Measurements from ENCODE around the gene CACNA2D4. TPM values are rescaled to one million over a fixed set of nuclear protein-coding genes. Genes with fewer than 3 reads are reported as not detected.

The CACNA2D4 gene
- total and polyA plus RNA-seq, 2 of the 13 experiments (the other 11 are each of a cell fraction or from before 2014, with no cell fraction given) = 14.2 to 136 TPM

GRCh38 chr12:1936406-1937320, 18.2 kb upstream of the CACNA2D4 start:
- no peak for DNase-seq (ENCODE audit: low spot score)
- ATAC-seq = no peak
- no peak overlapping the region for H2AFZ ChIP-seq (ENCODE audit: low read length)
- in situ Hi-C loops (cut with HindIII; ENCODE audit: extremely low pct_ligation_motif_present, low pct_unique_long_range_greater_than_20kb) = loop anchor here (5.0 kb wide), 2 partner anchors 144 to 289 kb away; no protein-coding TSS in a partner anchor
- H3K27ac ChIP-seq (ENCODE audit: extremely low read length, insufficient read depth, low read length) = no peak overlapping the region
- no peak for FAIRE-seq
- no peak overlapping the region for H3K4me3 ChIP-seq (replicated peaks in 1 of 3; ENCODE audit: insufficient read depth in 1 of 3, low read depth in 2 of 3, low read length in 3 of 3)
- H3K9ac ChIP-seq (ENCODE audit: insufficient read depth, low read depth, low read length) = no peak overlapping the region
- CTCF ChIA-PET (ENCODE audit: low intra/inter-chr PET ratio, low total read pairs) = interaction anchor here (4.4 kb wide), 1 partner anchor 141 kb away, joined by 88 read pairs; no protein-coding TSS in a partner anchor
- H3K4me1 ChIP-seq (ENCODE audit: insufficient read depth, low read length) = peaks cover 10% of the 10 kb centered on the region
- H3K4me2 ChIP-seq (ENCODE audit: low read depth, low read length) = no peak overlapping the region
- no peaks in the 10 kb centered on the region for H3K79me2 ChIP-seq (ENCODE audit: insufficient read depth, low read length)
- 90% methylated on average over 15 of the region's 25 CpGs for WGBS (ENCODE audit: low lambda C conversion rate)
- POLR2A ChIA-PET = no interaction called here
- intact Hi-C loops (cut with micrococcal nuclease; ENCODE audit: unreplicated experiment) = no loop called here
- TF ChIP-seq ZBTB33 (CRISPR knock-in tag; IDR thresholded peaks at IDR 0.05) (peak; percentile 62; the same call in 1 of the 2 replicates), ZNF180 (CRISPR knock-in tag; IDR thresholded peaks at IDR 0.05; ENCODE audit: borderline replicate concordance, low read depth) (no peak)
- no TSS peak for BruUV-seq (replicated peaks)
- no peaks in the 10 kb centered on the region for H4K20me1 ChIP-seq (ENCODE audit: insufficient read depth, low read length)
- no peaks in the 10 kb centered on the region for H3K9me3 ChIP-seq (ENCODE audit: low read length)
- H3K36me3 ChIP-seq (replicated peaks in 1 of 2; ENCODE audit: control insufficient read depth in 1 of 2, insufficient read depth in 2 of 2, low read length in 2 of 2) = peaks cover 4 to 13% of the 10 kb centered on the region in 2 experiments; a peak in 3 of 5 replicates
- H3K27me3 ChIP-seq (ENCODE audit: control insufficient read depth in 1 of 2, insufficient read depth in 2 of 2, low read length in 2 of 2) = no peaks in the 10 kb centered on the region; a peak in 1 of 5 replicates

- Histone ChIP-seq H2AFZ (ENCODE audit: low read length) (no peak overlapping the region), H3K36me3 (replicated peaks in 1 of 2; ENCODE audit: control insufficient read depth in 1 of 2, insufficient read depth in 2 of 2, low read length in 2 of 2) (peaks cover 4 to 13% of the 10 kb centered on the region in 2 experiments; a peak in 3 of 5 replicates), H3K4me1 (ENCODE audit: insufficient read depth, low read length) (peaks cover 10% of the 10 kb centered on the region), H3K9ac (ENCODE audit: insufficient read depth, low read depth, low read length) (no peak overlapping the region), H3K4me3 (replicated peaks in 1 of 3; ENCODE audit: insufficient read depth in 1 of 3, low read depth in 2 of 3, low read length in 3 of 3) (no peak overlapping the region), H3K9me3 (ENCODE audit: low read length) (no peaks in the 10 kb centered on the region), H3K27me3 (ENCODE audit: control insufficient read depth in 1 of 2, insufficient read depth in 2 of 2, low read length in 2 of 2) (peaks cover 0 to under 1% of the 10 kb centered on the region in 2 experiments; a peak in 2 of 5 replicates), H3K4me2 (ENCODE audit: low read depth, low read length) (no peak overlapping the region), H3K79me2 (ENCODE audit: insufficient read depth, low read length) (no peaks in the 10 kb centered on the region), H4K20me1 (ENCODE audit: insufficient read depth, low read length) (no peaks in the 10 kb centered on the region), H3K27ac (ENCODE audit: extremely low read length, insufficient read depth, low read length) (no peak overlapping the region)
- no TSS peak for BruUV-seq (replicated peaks)
- intact Hi-C loops (cut with micrococcal nuclease; ENCODE audit: unreplicated experiment) = no loop called here
- no peak for ATAC-seq
- WGBS (ENCODE audit: low lambda C conversion rate) = 91% methylated on average over 18 of the region's 21 CpGs
- no peak for FAIRE-seq
- no peak for DNase-seq (ENCODE audit: low spot score)
- in situ Hi-C loops (cut with HindIII; ENCODE audit: extremely low pct_ligation_motif_present, low pct_unique_long_range_greater_than_20kb) = loop anchor here (5.0 kb wide), 2 partner anchors 144 to 289 kb away; no protein-coding TSS in a partner anchor
- POLR2A ChIA-PET = no interaction called here
- CTCF ChIA-PET (ENCODE audit: low intra/inter-chr PET ratio, low total read pairs) = no interaction called here
- TF ChIP-seq ZNF652 (CRISPR knock-in tag; IDR thresholded peaks at IDR 0.05; ENCODE audit: borderline replicate concordance, low read depth) = no peak
- no peak for TF ChIP-seq KLF6 (CRISPR knock-in tag; IDR thresholded peaks at IDR 0.05)
- TF ChIP-seq SUZ12 (IDR thresholded peaks at IDR 0.05; ENCODE audit: low read depth, low read length) = no peak
- no peak for TF ChIP-seq STAT6 (CRISPR knock-in tag; IDR thresholded peaks at IDR 0.05; ENCODE audit: borderline replicate concordance)
- no peak for TF ChIP-seq ZNF33B (CRISPR knock-in tag; IDR thresholded peaks at IDR 0.05)
- TF ChIP-seq SOX6 (IDR thresholded peaks at IDR 0.05) = no peak
- no peak for TF ChIP-seq SOX6 (CRISPR knock-in tag; IDR thresholded peaks at IDR 0.05)
- TF ChIP-seq ZNF3 (CRISPR knock-in tag; IDR thresholded peaks at IDR 0.05) = no peak
- no peak for TF ChIP-seq ZZZ3 (CRISPR knock-in tag; IDR thresholded peaks at IDR 0.05; ENCODE audit: borderline replicate concordance)
- TF ChIP-seq HOXA9 (CRISPR knock-in tag; IDR thresholded peaks at IDR 0.05; ENCODE audit: borderline replicate concordance) = no peak
These were observed 17.4 kb upstream of the CACNA2D4 start for GRCh38 chr12:1935700-1936378.
